GM12878 (cell line): ENCODE data around the gene RAB10. TPM values are rescaled to one million over a fixed set of nuclear protein-coding genes. Genes with fewer than 3 reads are reported as not detected.

Experiments used
- ATAC-seq: fragments of 200-7000 bp; cut with Tn5 transposase; 3 replicates; pipeline ENCODE4 v1.9.1; 2020; ENCODE audit warnings: mild to moderate bottlenecking, moderate library complexity
- BruUV-seq: library from RNA; stranded (reverse); fragments of 400-500 nt; replicated peaks from 2 replicates; lab custom pipeline; 2021; lab: Mats Ljungman, UMichigan
- CTCF ChIA-PET: fragments of 300-600 bp; sonication (Branson Sonifier 250); formaldehyde crosslinking; extraction: SDS; loops from one replicate; lab custom pipeline; 2021; ENCODE audit warnings: inconsistent platforms; lab: Yijun Ruan, JAX
- POLR2A ChIA-PET: fragments of 350-600 bp; formaldehyde crosslinking; extraction: SDS; loops from one replicate; lab custom pipeline; 2021; ENCODE audit warnings: inconsistent platforms; lab: Charles Lee
- RAD21 ChIA-PET: fragments of 300-600 bp; sonication (Branson Sonifier 250); formaldehyde crosslinking; loops from one replicate; lab custom pipeline; 2023; ENCODE audit warnings: antibody characterized with exemption; ENCODE audit not compliant: unreplicated experiment; lab: Charles Lee
- SMC1A ChIA-PET: fragments of 300-600 bp; sonication (Branson Sonifier 250); formaldehyde crosslinking; loops from one replicate; lab custom pipeline; 2023; ENCODE audit not compliant: unreplicated experiment, uncharacterized antibody; lab: Charles Lee
- DNase-seq: peaks from one replicate; pipeline ENCODE4 v3.0.0-alpha.2; 2011; ENCODE audit warnings: low read depth, low spot score
- FAIRE-seq: peaks from 3 replicates; lab custom pipeline; 2011; peaks lifted over from hg19 to GRCh38; lab: Jason Lieb, UNC
- H2AFZ ChIP-seq: 2 replicates; pipeline ENCODE4 v1.6.0; 2011; ENCODE audit warnings: low read depth, low read length, control low read depth; ENCODE audit not compliant: control insufficient read depth
- H3K27ac ChIP-seq: 2 replicates; pipeline ENCODE4 v1.5.1; 2011; ENCODE audit warnings: control low read depth; ENCODE audit not compliant: control insufficient read depth, insufficient read depth
- H3K27me3 ChIP-seq, 2 experiments: replicated peaks in 1 of 2; 2 replicates each; pipeline versions ENCODE4 v1.6.0 to v1.6.1; 2011; ENCODE audit warnings: low read length in 1 of 2; ENCODE audit not compliant: control insufficient read depth in 2 of 2, insufficient read depth in 2 of 2
- H3K36me3 ChIP-seq, 2 experiments: 2 replicates each; pipeline ENCODE4 v1.5.1; 2011; ENCODE audit warnings: low read length in 1 of 2; ENCODE audit not compliant: control insufficient read depth in 2 of 2, insufficient read depth in 2 of 2
- H3K4me1 ChIP-seq: 2 replicates; pipeline ENCODE4 v1.6.1; 2011; ENCODE audit warnings: mild to moderate bottlenecking, low read length, moderate library complexity, mixed read lengths; ENCODE audit not compliant: control insufficient read depth, insufficient read depth
- H3K4me2 ChIP-seq: 2 replicates; pipeline ENCODE4 v1.6.0; 2011; ENCODE audit warnings: control low read depth; ENCODE audit not compliant: control insufficient read depth, insufficient read depth
- H3K4me3 ChIP-seq: fragments of 200-600 bp; sonication (generic); 2 replicates; pipeline ENCODE4 v1.5.1; 2016
- H3K79me2 ChIP-seq: 2 replicates; pipeline ENCODE4 v1.6.0; 2011; ENCODE audit warnings: low read length; ENCODE audit not compliant: control insufficient read depth, insufficient read depth
- H3K9ac ChIP-seq: 2 replicates; pipeline ENCODE4 v1.8.0; 2011; ENCODE audit warnings: low read length, control low read depth, mixed read lengths; ENCODE audit not compliant: control insufficient read depth, insufficient read depth
- H3K9me3 ChIP-seq: replicated peaks from 3 replicates; pipeline ENCODE4 v1.5.1; 2011; ENCODE audit warnings: mild to moderate bottlenecking, low read length; ENCODE audit not compliant: control insufficient read depth, insufficient read depth
- H4K20me1 ChIP-seq: 2 replicates; pipeline ENCODE4 v1.6.0; 2011; ENCODE audit not compliant: control insufficient read depth, insufficient read depth
- BCLAF1 ChIP-seq: fragments of 450-650 bp; IDR thresholded peaks from 2 replicates; pipeline ENCODE4 v1.6.1; 2017; ENCODE audit warnings: antibody characterized with exemption, mild to moderate bottlenecking, moderate library complexity
- CHD1 ChIP-seq: IDR thresholded peaks from 2 replicates; pipeline ENCODE4 v1.6.1; 2012; ENCODE audit warnings: low read depth, low read length, improper control_type of control experiment
- IKZF2 ChIP-seq, 2 experiments: fragments of 450-650 bp; IDR thresholded peaks; 2 replicates each; pipeline ENCODE4 v1.6.1; 2017; ENCODE audit warnings: mild to moderate bottlenecking in 2 of 2, moderate library complexity in 2 of 2
- MYC ChIP-seq: IDR thresholded peaks from 2 replicates; pipeline ENCODE4 v1.6.1; 2011; ENCODE audit warnings: mild to moderate bottlenecking, low read length, moderate library complexity, inconsistent platforms; ENCODE audit not compliant: insufficient read depth, insufficient replicate concordance, insufficient read length, severe bottlenecking
- NFXL1 ChIP-seq: fragments of 450-650 bp; IDR thresholded peaks from 2 replicates; pipeline ENCODE4 v1.6.1; 2017; ENCODE audit warnings: antibody characterized with exemption, mild to moderate bottlenecking, borderline replicate concordance
- SMAD1 ChIP-seq: fragments of 450-650 bp; IDR thresholded peaks from 2 replicates; pipeline ENCODE4 v1.6.1; 2018; ENCODE audit warnings: mild to moderate bottlenecking, low read depth; ENCODE audit not compliant: partially characterized antibody
- STAT1 ChIP-seq: fragments of 450-650 bp; conservative IDR thresholded peaks from 2 replicates; pipeline ENCODE4 v1.6.1; 2014; ENCODE audit warnings: antibody characterized with exemption, mild to moderate bottlenecking
- ZBED1 ChIP-seq: IDR thresholded peaks from 2 replicates; pipeline ENCODE4 v1.6.1; 2016; ENCODE audit warnings: borderline replicate concordance
- ZNF207 ChIP-seq: fragments of 450-650 bp; IDR thresholded peaks from 2 replicates; pipeline ENCODE4 v1.6.1; 2014; ENCODE audit warnings: antibody characterized with exemption, mild to moderate bottlenecking, borderline replicate concordance
- WGBS: methylation state at CpG from one replicate; pipeline ENCODE4 v1.1.6; 2016; ENCODE audit warnings: low lambda C conversion rate; ENCODE audit not compliant: insufficient replicate concordance, insufficient coverage; ENCODE audit errors: missing lambda C conversion rate; 5-methylcytosine and 5-hydroxymethylcytosine counted together
- in situ Hi-C: fragments of 300-500 bp; cut with MboI; formaldehyde crosslinking; loops from 9 replicates; pipeline ENCODE4 v1.14.3; 2018; ENCODE audit warnings: mixed read lengths
- intact Hi-C: fragments of 100-400 bp; cut with micrococcal nuclease; formaldehyde crosslinking; loops from one replicate; pipeline ENCODE4 v1.14.2; 2022; ENCODE audit not compliant: unreplicated experiment
- polyA plus RNA-seq, 11 experiments: library from polyadenylated mRNA; depleted of rRNA in 4 of 11; unstranded in 6 of 11; stranded (reverse) in 5 of 11; fragments of >200 nt; fragmentation: Nextera tagmentation in 4 of 11; fragmentation: Illumina TruSeq in 1 of 11; extraction: Ambion mirVana in 4 of 11; extraction: Trizol in 1 of 11; gene quantifications; 1 replicate in 1 of 11; 2 replicates in 10 of 11; pipeline versions ENCODE4 v1.2.1 to v1.2.3, GENCODE V29; 2011 to 2016; ENCODE audit warnings: inconsistent platforms in 2 of 11, missing spikeins in 2 of 11, low read depth in 1 of 11
- total RNA-seq, 4 experiments: library from RNA; depleted of rRNA in 3 of 4; stranded (reverse); fragments of >200 nt in 3 of 4; fragmentation: Illumina TruSeq in 1 of 4; extraction: Trizol in 1 of 4; gene quantifications; 2 replicates each; pipeline versions ENCODE4 v1.2.1 to v1.2.3, GENCODE V29; 2013 to 2021
- TF ChIP-seq, protein P1 (sequence below): IDR thresholded peaks from 2 replicates; pipeline ENCODE4 v1.6.1; 2012; ENCODE audit warnings: improper control_type of control experiment, low read depth, low read length; ENCODE audit not compliant: insufficient replicate concordance
- TF ChIP-seq, protein P2 (sequence below): IDR thresholded peaks from 2 replicates; pipeline ENCODE4 v1.6.1; 2012; ENCODE audit warnings: mild to moderate bottlenecking, low read depth, low read length

The RAB10 gene
- total and polyA plus RNA-seq, 10 of the 15 experiments (the other 5 are each of a cell fraction or from before 2014, with no cell fraction given): 13.3 to 109 (median 82.0) TPM

- Histone ChIP-seq H2AFZ (no peak overlapping the region), H3K4me1 (no peaks in the 10 kb centered on the region), H3K9ac (no peak overlapping the region), H3K4me3 (no peak overlapping the region), H3K79me2 (no peaks in the 10 kb centered on the region), H3K27me3 (no peaks in the 10 kb centered on the region), H3K36me3 (peaks cover 0 to 6% of the 10 kb centered on the region in 2 experiments; a peak in 1 of 4 replicates), H3K4me2 (no peak overlapping the region), H3K27ac (no peak overlapping the region), H4K20me1 (no peaks in the 10 kb centered on the region), H3K9me3 (no peaks in the 10 kb centered on the region)
- no peak for DNase-seq
- ChIA-PET CTCF (interaction anchor here (1.0 kb wide), 2 partner anchors 150 to 189 kb away, joined by 3 read pairs; no protein-coding TSS in a partner anchor), RAD21 (interaction anchor here (1.5 kb wide), 1 partner anchor 53 kb away, joined by 3 read pairs; no protein-coding TSS in a partner anchor), POLR2A (interaction anchor here (0.5 kb wide), 1 partner anchor 638 kb away, joined by 4 read pairs; no protein-coding TSS in a partner anchor), SMC1A (interaction anchor here (1.0 to 1.2 kb wide), 2 partner anchors 150 to 190 kb away, joined by 3 to 4 read pairs; no protein-coding TSS in a partner anchor)
- no peak for FAIRE-seq
- intact Hi-C loops (no loop called here), in situ Hi-C loops (loop anchor here (10.0 kb wide), 1 partner anchor 286 kb away; no protein-coding TSS in a partner anchor)
- 94% methylated on average over 18 of the region's 18 CpGs for WGBS
- no TSS peak for BruUV-seq
- no peak for ATAC-seq
- TF ChIP-seq MYC (no peak), IKZF2 (IDR thresholded peaks at IDR 0.05) (no peak), CHD1 (no peak), ZBED1 (no peak), STAT1 (no peak), BCLAF1 (no peak), NFXL1 (no peak), ZNF207 (no peak), SMAD1 (no peak)
- TF ChIP-seq, protein P1, sequence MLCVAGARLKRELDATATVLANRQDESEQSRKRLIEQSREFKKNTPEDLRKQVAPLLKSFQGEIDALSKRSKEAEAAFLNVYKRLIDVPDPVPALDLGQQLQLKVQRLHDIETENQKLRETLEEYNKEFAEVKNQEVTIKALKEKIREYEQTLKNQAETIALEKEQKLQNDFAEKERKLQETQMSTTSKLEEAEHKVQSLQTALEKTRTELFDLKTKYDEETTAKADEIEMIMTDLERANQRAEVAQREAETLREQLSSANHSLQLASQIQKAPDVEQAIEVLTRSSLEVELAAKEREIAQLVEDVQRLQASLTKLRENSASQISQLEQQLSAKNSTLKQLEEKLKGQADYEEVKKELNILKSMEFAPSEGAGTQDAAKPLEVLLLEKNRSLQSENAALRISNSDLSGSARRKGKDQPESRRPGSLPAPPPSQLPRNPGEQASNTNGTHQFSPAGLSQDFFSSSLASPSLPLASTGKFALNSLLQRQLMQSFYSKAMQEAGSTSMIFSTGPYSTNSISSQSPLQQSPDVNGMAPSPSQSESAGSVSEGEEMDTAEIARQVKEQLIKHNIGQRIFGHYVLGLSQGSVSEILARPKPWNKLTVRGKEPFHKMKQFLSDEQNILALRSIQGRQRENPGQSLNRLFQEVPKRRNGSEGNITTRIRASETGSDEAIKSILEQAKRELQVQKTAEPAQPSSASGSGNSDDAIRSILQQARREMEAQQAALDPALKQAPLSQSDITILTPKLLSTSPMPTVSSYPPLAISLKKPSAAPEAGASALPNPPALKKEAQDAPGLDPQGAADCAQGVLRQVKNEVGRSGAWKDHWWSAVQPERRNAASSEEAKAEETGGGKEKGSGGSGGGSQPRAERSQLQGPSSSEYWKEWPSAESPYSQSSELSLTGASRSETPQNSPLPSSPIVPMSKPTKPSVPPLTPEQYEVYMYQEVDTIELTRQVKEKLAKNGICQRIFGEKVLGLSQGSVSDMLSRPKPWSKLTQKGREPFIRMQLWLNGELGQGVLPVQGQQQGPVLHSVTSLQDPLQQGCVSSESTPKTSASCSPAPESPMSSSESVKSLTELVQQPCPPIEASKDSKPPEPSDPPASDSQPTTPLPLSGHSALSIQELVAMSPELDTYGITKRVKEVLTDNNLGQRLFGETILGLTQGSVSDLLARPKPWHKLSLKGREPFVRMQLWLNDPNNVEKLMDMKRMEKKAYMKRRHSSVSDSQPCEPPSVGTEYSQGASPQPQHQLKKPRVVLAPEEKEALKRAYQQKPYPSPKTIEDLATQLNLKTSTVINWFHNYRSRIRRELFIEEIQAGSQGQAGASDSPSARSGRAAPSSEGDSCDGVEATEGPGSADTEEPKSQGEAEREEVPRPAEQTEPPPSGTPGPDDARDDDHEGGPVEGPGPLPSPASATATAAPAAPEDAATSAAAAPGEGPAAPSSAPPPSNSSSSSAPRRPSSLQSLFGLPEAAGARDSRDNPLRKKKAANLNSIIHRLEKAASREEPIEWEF: no peak
- TF ChIP-seq, protein P2, sequence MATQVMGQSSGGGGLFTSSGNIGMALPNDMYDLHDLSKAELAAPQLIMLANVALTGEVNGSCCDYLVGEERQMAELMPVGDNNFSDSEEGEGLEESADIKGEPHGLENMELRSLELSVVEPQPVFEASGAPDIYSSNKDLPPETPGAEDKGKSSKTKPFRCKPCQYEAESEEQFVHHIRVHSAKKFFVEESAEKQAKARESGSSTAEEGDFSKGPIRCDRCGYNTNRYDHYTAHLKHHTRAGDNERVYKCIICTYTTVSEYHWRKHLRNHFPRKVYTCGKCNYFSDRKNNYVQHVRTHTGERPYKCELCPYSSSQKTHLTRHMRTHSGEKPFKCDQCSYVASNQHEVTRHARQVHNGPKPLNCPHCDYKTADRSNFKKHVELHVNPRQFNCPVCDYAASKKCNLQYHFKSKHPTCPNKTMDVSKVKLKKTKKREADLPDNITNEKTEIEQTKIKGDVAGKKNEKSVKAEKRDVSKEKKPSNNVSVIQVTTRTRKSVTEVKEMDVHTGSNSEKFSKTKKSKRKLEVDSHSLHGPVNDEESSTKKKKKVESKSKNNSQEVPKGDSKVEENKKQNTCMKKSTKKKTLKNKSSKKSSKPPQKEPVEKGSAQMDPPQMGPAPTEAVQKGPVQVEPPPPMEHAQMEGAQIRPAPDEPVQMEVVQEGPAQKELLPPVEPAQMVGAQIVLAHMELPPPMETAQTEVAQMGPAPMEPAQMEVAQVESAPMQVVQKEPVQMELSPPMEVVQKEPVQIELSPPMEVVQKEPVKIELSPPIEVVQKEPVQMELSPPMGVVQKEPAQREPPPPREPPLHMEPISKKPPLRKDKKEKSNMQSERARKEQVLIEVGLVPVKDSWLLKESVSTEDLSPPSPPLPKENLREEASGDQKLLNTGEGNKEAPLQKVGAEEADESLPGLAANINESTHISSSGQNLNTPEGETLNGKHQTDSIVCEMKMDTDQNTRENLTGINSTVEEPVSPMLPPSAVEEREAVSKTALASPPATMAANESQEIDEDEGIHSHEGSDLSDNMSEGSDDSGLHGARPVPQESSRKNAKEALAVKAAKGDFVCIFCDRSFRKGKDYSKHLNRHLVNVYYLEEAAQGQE: no peak
These were observed 107.4 kb downstream of the RAB10 start for GRCh38 chr2:26141145-26141769.
